GM06990 (cell line): ENCODE data around the gene MYPOP.
A peak's percentile ranks its signal among the peaks of the same experiment; 100 is the strongest.

Experiments used
- DNase-seq: peaks from one replicate; pipeline ENCODE4 v3.0.0-alpha.2; 2011; ENCODE audit not compliant: insufficient read length; ENCODE audit errors: extremely low read depth
- H3K27me3 ChIP-seq: replicated peaks from 2 replicates; pipeline ENCODE4 v1.6.0; 2011; ENCODE audit warnings: low read length; ENCODE audit not compliant: control insufficient read depth, insufficient read depth
- H3K36me3 ChIP-seq: 2 replicates; pipeline ENCODE4 v1.5.1; 2011; ENCODE audit warnings: low read length; ENCODE audit not compliant: control insufficient read depth, insufficient read depth
- H3K4me3 ChIP-seq: replicated peaks from 2 replicates; pipeline ENCODE4 v1.5.1; 2011; ENCODE audit warnings: low read depth, mild to moderate bottlenecking, control low read depth, low read length
- CTCF ChIP-seq: IDR thresholded peaks from 2 replicates; pipeline ENCODE4 v1.5.1; 2011; ENCODE audit warnings: low read length, control low read depth, mild to moderate bottlenecking, inconsistent platforms; ENCODE audit not compliant: insufficient read depth, poor library complexity, severe bottlenecking

The MYPOP gene

GRCh38 chr19:45906221-45906620 is 3.8 kb upstream of the MYPOP start:
- Histone ChIP-seq H3K4me3 (no peak overlapping the region), H3K36me3 (no peaks in the 10 kb centered on the region), H3K27me3 (no peaks in the 10 kb centered on the region)
- DNase-seq, result no peak
- TF ChIP-seq CTCF, result no peak

GRCh38 chr19:45905011-45905410 is 2.6 kb upstream of the MYPOP start:
- no peak overlapping the region for H3K4me3 ChIP-seq
- TF ChIP-seq CTCF, result no peak
- no peaks in the 10 kb centered on the region for H3K27me3 ChIP-seq
- DNase-seq, result no peak
- no peaks in the 10 kb centered on the region for H3K36me3 ChIP-seq

- TF ChIP-seq CTCF, result no peak
- peak; percentile 99 for DNase-seq
- no peaks in the 10 kb centered on the region for H3K27me3 ChIP-seq
- no peaks in the 10 kb centered on the region for H3K36me3 ChIP-seq
- H3K4me3 ChIP-seq, result peak overlapping the region; percentile 84
Observed at GRCh38 chr19:45902651-45903625, 525 bp upstream of the MYPOP start.

- Histone ChIP-seq H3K36me3 (no peaks in the 10 kb centered on the region; the same call in 1 of the 2 replicates), H3K4me3 (peak overlapping the region; percentile 84), H3K27me3 (no peaks in the 10 kb centered on the region)
- no peak for TF ChIP-seq CTCF
- no peak for DNase-seq
Observed at GRCh38 chr19:45901432-45901911, 941 bp downstream of the MYPOP start.

GRCh38 chr19:45900738-45901431 is 1.5 kb downstream of the MYPOP start:
- no peak for TF ChIP-seq CTCF
- peak overlapping the region; percentile 84 for H3K4me3 ChIP-seq
- H3K36me3 ChIP-seq, result no peaks in the 10 kb centered on the region; the same call in 1 of the 2 replicates
- H3K27me3 ChIP-seq, result no peaks in the 10 kb centered on the region
- DNase-seq, result no peak
